ENCODE data around the gene SRGAP2B.
"Not testable (repeated sequence)": the region's sequence is repeated elsewhere in the genome, so short reads cannot be mapped to it uniquely, and the experiment has no call there.

DNA sequence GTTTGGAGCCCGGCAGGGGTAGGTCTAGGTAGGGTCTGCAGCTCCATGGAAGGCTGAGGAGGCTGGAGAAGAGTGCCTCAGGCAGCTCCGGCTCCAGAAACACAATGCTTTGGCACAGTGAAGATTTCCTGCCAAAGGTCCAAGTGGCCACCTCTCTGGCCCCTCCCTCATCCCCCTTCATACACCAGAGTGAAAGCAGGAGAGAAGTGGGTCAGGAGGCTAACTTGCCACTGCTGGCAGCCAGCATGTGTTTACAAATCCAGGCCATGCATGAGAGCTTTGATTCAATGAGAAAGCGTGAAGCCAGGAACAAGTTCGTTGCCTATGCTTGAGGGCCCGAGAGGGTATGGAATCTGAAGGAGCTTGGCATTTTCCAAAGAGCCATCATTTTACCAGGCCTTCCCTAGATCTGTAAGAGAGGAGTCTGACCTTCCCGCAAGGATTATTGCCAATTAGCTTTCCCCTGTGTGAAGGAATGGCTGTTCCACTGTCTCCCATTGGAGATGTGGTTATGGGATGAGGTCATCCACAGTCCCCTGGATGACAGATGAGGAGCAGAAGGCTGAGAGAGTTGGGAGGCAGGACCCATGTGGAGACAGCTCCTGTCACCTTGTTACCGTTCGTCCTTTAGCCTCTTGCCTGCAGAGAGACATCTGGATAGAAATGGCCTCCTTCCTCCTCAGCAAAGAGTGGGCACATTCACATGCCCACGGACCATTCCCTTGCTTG is 201.3 kb downstream of the SRGAP2B start:
- TF ChIP-seq, protein P1, sequence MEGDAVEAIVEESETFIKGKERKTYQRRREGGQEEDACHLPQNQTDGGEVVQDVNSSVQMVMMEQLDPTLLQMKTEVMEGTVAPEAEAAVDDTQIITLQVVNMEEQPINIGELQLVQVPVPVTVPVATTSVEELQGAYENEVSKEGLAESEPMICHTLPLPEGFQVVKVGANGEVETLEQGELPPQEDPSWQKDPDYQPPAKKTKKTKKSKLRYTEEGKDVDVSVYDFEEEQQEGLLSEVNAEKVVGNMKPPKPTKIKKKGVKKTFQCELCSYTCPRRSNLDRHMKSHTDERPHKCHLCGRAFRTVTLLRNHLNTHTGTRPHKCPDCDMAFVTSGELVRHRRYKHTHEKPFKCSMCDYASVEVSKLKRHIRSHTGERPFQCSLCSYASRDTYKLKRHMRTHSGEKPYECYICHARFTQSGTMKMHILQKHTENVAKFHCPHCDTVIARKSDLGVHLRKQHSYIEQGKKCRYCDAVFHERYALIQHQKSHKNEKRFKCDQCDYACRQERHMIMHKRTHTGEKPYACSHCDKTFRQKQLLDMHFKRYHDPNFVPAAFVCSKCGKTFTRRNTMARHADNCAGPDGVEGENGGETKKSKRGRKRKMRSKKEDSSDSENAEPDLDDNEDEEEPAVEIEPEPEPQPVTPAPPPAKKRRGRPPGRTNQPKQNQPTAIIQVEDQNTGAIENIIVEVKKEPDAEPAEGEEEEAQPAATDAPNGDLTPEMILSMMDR (IDR thresholded peaks at IDR 0.05; ENCODE audit: low read depth, low read length, poor library complexity, severe bottlenecking): not testable (repeated sequence)
- TF ChIP-seq EZH2phosphoT487 (IDR thresholded peaks at IDR 0.05; ENCODE audit: borderline replicate concordance, low read length): not testable (repeated sequence)

Data from DOHH2 (cell line).